H4 (cell line): ENCODE data around the gene TLK1. TPM values are rescaled to one million over a fixed set of nuclear protein-coding genes. Genes with fewer than 3 reads are reported as not detected.
"Not testable (repeated sequence)": the region's sequence is repeated elsewhere in the genome, so short reads cannot be mapped to it uniquely, and the experiment has no call there.

Experiments used
- DNase-seq: peaks from one replicate; pipeline ENCODE4 v3.0.0-alpha.2; 2015; ENCODE audit warnings: low spot score
- total RNA-seq: library from RNA; depleted of rRNA; stranded (reverse); fragments of >200 nt; shearing (Covaris generic); gene quantifications from 2 replicates; pipeline ENCODE4 v1.2.3, GENCODE V29; 2014

Gene TLK1
- total RNA-seq, 1 experiment from 2014 or later: 9.0 TPM

DNA sequence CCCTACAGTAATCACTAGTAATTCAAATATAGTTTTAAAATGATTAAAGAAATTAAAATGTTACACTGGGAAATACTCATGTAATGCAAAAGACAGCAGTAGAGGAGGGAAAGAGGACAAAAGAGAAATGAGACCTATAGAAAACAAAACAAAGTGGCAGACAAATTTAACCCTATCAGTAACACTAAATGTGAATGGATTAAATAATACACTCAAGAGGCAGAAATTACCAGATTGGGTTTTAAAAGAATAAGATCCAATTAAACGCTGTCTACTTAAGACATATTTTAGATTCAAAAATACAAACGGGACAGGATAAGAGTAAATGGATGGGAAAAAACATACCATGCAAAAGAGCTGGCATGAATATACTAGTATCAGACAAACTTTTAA lies 17.0 kb downstream of the TLK1 start:
- DNase-seq: no peak

- no peak for DNase-seq
Measured at GRCh38 chr2:171142398-171142797, 18.3 kb downstream of the TLK1 start.

GRCh38 chr2:171141320-171141719 lies 19.4 kb downstream of the TLK1 start:
- no peak for DNase-seq

- DNase-seq: no peak
Measured at GRCh38 chr2:171139860-171140259, 20.8 kb downstream of the TLK1 start.

- no peak for DNase-seq
Measured at GRCh38 chr2:171136024-171136423, 24.7 kb downstream of the TLK1 start.

- DNase-seq: no peak
Measured at GRCh38 chr2:171134624-171135230, 26.0 kb downstream of the TLK1 start.

GRCh38 chr2:171132086-171132485 lies 28.6 kb downstream of the TLK1 start:
- no peak for DNase-seq

DNA sequence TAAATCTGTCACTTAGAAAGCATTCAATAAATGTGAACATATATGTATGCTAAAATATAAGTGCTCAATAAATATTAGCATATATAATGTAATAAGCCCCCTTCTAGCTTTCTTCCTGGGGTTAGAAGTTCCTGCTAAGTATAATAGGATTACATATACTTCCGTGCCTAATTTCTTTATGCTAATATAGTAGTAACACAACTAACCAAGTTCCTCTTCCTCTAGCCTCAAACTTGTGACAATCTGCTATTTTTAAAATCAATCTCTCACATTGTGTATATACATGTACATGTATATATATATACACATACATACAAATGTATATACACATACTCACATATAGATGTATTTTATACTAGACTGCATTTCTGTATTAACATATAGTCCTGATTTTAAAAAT lies 32.2 kb downstream of the TLK1 start:
- DNase-seq: no peak

DNA sequence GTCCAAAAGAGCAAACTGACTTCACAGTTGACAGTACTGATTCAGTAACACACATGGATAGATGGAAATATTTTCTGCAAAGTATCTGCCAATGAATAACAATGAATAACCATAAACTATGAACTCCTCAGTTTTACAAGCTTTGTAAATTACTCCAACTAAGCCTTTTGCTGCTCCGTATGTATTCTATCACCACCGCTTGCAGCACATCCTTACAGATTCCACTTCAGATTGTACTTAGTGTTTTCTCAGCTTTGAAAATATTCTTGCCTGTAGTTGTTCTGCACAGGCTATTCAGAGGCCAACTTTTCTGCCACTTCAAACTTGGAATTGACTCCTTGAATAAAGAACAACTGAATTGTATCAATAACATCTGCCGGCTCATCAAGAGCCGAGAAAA lies 36.2 kb downstream of the TLK1 start:
- DNase-seq: no peak

GRCh38 chr2:171109571-171109970 lies 51.1 kb downstream of the TLK1 start:
- no peak for DNase-seq

GRCh38 chr2:171109020-171109419 lies 51.7 kb downstream of the TLK1 start:
- no peak for DNase-seq

GRCh38 chr2:171107803-171108202 lies 52.9 kb downstream of the TLK1 start:
- DNase-seq: no peak

- no peak for DNase-seq
Measured at GRCh38 chr2:171104379-171104778, 56.3 kb downstream of the TLK1 start.

GRCh38 chr2:171102802-171103201 lies 57.9 kb downstream of the TLK1 start:
- no peak for DNase-seq

DNA sequence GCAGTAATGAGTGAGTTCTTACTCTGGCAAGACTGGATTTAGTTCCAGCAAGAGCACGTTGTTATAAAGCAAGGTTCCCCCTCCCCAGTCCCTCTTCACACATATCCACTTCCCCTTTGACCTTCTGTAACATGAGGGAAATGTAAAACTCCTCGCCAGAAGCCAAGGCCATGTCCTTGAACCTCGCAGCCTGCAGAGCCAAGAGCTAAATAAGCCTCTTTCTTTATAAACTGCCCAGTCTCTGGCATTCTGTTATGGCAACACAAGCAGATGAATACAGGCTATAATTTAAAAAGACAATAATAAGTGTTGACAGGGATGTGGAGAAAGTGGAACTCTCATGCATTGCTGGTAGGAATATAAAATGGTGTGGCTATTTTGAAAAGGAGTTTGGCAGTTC lies 60.3 kb downstream of the TLK1 start:
- no peak for DNase-seq

DNA sequence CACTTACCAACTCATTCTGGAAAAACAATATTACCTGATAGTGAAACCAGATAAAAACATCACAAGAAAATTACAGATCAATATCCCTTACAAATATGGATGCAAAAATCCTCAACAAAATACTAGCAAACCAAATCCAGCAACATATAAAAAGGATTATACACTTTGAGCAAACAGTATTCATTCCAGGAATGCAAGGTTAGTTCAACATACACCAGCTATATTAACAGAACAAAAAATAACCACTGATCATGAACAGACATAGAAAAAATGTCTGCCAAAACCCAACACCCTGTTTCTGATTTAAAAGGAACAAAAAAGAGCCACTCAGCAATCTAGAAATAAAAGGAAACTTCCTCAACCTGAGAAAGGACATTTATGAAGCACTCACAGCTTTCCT lies 62.1 kb downstream of the TLK1 start:
- DNase-seq: no peak

DNA sequence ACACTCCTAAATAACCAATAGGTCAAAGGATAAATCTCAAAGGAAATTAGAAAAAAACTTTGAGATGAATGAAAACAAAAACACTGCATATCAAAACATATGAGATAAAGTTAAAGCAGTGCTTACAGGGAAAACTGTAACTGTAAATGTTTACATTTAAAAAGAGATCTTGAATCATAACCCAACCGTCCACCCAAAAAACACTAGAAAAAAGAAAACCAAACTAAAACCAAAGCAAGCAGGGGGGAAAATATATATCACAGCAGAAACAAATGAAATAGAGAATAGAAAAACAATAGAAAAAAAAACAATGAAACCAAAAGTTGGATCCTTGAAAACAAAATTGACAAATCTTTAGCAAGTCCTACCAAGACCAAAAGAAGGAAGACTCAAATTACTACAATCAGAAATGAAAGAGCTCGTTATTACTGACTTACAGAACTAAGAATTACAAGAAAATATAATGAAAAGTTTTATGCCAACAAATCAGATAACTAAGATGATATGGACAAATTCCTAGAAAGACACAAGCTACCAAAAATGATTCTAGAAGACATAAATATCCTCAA lies 65.6 kb downstream of the TLK1 start:
- DNase-seq: no peak

DNA sequence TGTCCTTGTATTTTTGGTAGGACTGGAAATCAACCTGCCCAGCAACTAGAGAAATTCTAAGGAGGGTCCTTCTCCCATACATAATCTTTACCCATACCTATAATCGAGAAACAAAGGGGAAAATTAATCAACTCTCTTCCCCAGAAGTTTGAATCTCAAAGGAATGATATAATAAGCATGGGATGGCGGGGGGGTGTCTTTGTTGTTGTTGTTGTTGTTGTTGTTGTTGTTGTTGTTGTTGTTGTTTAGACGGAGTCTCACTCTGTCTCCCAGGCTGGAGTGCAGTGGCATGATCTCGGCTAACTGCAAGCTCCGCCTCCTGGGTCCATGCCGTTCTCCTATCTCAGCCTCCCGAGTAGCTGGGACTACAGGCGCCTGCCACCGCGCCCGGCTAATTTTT lies 69.2 kb downstream of the TLK1 start:
- not testable (repeated sequence) for DNase-seq

DNA sequence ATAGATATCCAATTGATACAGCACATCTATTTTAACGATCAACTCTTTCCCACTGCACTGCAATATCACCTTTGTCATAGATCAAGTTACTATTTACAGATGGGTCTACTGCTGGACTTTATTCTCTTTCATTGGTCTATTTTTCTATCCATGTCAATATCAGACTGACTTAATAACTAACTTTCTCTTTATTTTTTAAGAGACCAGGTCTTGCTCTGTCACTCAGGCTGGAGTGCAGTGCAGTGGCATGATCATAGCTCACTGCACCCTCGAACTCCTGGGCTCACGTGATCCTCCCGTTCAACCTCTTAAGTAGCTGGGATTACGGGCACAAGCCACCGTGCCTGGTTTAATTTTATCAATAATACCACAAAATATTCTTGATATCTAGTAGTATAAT lies 71.2 kb downstream of the TLK1 start:
- no peak for DNase-seq

DNA sequence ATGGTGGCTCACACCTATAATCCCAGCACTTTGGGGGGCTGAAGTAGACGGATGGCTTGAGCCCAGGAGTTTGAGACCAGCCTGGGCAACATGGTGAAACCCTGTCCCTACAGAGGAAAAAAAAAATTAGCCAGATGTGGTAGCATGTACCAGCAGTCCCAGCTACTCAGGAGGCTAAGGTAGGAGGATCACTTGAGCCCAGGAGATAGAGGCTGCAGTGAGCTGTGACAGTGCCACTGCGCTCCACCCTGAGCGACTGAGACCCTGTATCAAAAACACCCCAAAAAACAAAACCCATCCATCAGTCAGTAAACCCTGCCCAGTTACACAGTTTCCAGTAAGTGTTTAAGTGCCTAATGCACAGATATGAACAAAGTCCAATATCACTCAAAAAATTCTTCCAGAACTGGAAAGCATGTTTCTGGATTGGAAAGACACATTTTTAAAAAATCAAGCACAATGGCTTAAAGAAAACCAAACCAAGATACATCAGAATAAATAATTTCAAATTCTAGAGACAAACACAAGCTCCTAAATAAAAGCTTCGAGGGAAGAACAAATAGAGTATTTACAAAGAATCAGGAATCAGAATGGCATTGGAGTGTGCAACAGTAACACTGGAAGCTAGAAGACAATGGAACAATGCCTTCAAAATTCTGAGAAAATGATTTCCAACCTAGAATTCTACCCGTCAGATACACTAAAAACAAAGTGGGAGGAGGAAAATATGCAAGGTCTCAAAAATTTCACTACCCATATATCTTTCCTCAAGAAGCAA lies 72.4 kb downstream of the TLK1 start:
- no peak for DNase-seq

DNA sequence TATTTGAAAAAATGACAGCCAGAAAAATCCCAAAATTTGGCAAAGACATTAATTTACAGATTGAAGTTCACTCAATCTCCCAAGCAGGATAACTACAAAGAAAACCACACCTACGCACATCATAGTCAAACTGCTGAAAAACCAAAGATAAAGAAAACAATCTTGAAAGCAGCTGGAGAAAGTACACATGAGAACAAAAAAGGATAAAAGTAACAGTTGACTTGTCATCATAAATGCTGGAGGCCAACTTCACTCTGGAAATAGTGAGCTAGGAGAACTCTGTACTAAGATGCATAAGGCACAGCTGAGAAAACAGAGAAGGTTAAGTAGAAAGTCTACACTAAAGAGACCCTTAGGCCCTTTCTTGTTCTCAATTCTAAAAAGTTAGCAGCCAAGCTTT lies 73.1 kb downstream of the TLK1 start:
- DNase-seq: no peak

GRCh38 chr2:171086352-171087290 lies 74.1 kb downstream of the TLK1 start:
- DNase-seq: peak; percentile 23
